Liver (tissue), 9 donors: ENCODE results near the gene ACSS1. TPM values are rescaled to one million over a fixed set of nuclear protein-coding genes. Genes with fewer than 3 reads are reported as not detected.

ENCODE experiments used
- DNase-seq: peaks from one replicate; pipeline ENCODE4 v3.0.0-alpha.2; 2017; ENCODE audit warnings: low spot score
- H3K27ac ChIP-seq, 2 donors: one replicate each; pipeline ENCODE4 v1.7.0; 2013; ENCODE audit warnings: inconsistent platforms in 2 of 2, low read length in 2 of 2, control low read depth in 1 of 2, low read depth in 1 of 2, mild to moderate bottlenecking in 1 of 2
- H3K27me3 ChIP-seq, 4 donors: one replicate each; pipeline versions ENCODE4 v1.6.1 to v1.7.0; 2013; ENCODE audit warnings: low read length in 3 of 4, inconsistent platforms in 1 of 4, mild to moderate bottlenecking in 1 of 4, moderate library complexity in 1 of 4; ENCODE audit not compliant: control insufficient read depth in 4 of 4, insufficient read depth in 4 of 4
- H3K36me3 ChIP-seq, 4 donors: one replicate each; pipeline versions ENCODE4 v1.6.1 to v1.7.0; 2013; ENCODE audit warnings: low read length in 3 of 4, mild to moderate bottlenecking in 3 of 4, low read depth in 1 of 4, moderate library complexity in 1 of 4; ENCODE audit not compliant: control insufficient read depth in 4 of 4, insufficient read depth in 3 of 4
- H3K4me1 ChIP-seq, 4 donors: one replicate each; pipeline versions ENCODE4 v1.6.1 to v1.7.0; 2013; ENCODE audit warnings: low read length in 3 of 4, mild to moderate bottlenecking in 3 of 4, moderate library complexity in 1 of 4; ENCODE audit not compliant: control insufficient read depth in 4 of 4, insufficient read depth in 4 of 4
- H3K4me3 ChIP-seq, 3 donors: one replicate each; pipeline versions ENCODE4 v1.6.1 to v1.7.0; 2013; ENCODE audit warnings: low read length in 3 of 3, control low read depth in 1 of 3, low read depth in 1 of 3, mild to moderate bottlenecking in 1 of 3
- H3K9ac ChIP-seq, 2 donors: one replicate each; pipeline ENCODE4 v1.7.0; 2013; ENCODE audit warnings: low read length in 2 of 2, mild to moderate bottlenecking in 2 of 2, moderate library complexity in 2 of 2, control low read depth in 1 of 2, low read depth in 1 of 2
- H3K9me3 ChIP-seq, 4 donors: one replicate each; pipeline versions ENCODE4 v1.6.1 to v1.7.0; 2013; ENCODE audit warnings: low read length in 3 of 4; ENCODE audit not compliant: control insufficient read depth in 4 of 4
- EGR1 ChIP-seq, 2 donors: IDR thresholded peaks; 2 replicates each; pipeline ENCODE4 v1.6.1; 2016 to 2018; ENCODE audit warnings: antibody characterized with exemption in 2 of 2, low read depth in 2 of 2
- FOXA1 ChIP-seq: IDR thresholded peaks from 2 replicates; pipeline ENCODE4 v1.6.1; 2016; ENCODE audit warnings: antibody characterized with exemption
- FOXA2 ChIP-seq: IDR thresholded peaks from 2 replicates; pipeline ENCODE4 v1.6.1; 2016; ENCODE audit warnings: antibody characterized with exemption
- GABPA ChIP-seq, 2 donors: IDR thresholded peaks in 1 of 2; conservative IDR thresholded peaks in 1 of 2; 2 replicates each; pipeline ENCODE4 v1.6.1; 2016; ENCODE audit warnings: antibody characterized with exemption in 2 of 2, mild to moderate bottlenecking in 1 of 2, moderate library complexity in 1 of 2
- HNF4A ChIP-seq, 2 donors: conservative IDR thresholded peaks; 2 replicates each; pipeline ENCODE4 v1.6.1; 2016; ENCODE audit warnings: antibody characterized with exemption in 2 of 2, mild to moderate bottlenecking in 2 of 2
- HNF4G ChIP-seq: IDR thresholded peaks from 2 replicates; pipeline ENCODE4 v1.6.1; 2016; ENCODE audit warnings: antibody characterized with exemption
- NR2F2 ChIP-seq: IDR thresholded peaks from 2 replicates; pipeline ENCODE4 v1.6.1; 2016; ENCODE audit warnings: antibody characterized with exemption
- RAD21 ChIP-seq, 2 donors: IDR thresholded peaks; 2 replicates each; pipeline ENCODE4 v1.6.1; 2016; ENCODE audit warnings: antibody characterized with exemption in 2 of 2, mild to moderate bottlenecking in 2 of 2
- RXRA ChIP-seq, 2 donors: IDR thresholded peaks; 2 replicates each; pipeline ENCODE4 v1.6.1; 2017 to 2018; ENCODE audit warnings: antibody characterized with exemption in 2 of 2, mild to moderate bottlenecking in 1 of 2
- SP1 ChIP-seq: IDR thresholded peaks from 2 replicates; pipeline ENCODE4 v1.6.1; 2018; ENCODE audit warnings: antibody characterized with exemption, mild to moderate bottlenecking
- TAF1 ChIP-seq: conservative IDR thresholded peaks from 2 replicates; pipeline ENCODE4 v1.6.1; 2016; ENCODE audit warnings: antibody characterized with exemption, mild to moderate bottlenecking
- YY1 ChIP-seq: IDR thresholded peaks from 2 replicates; pipeline ENCODE4 v1.6.1; 2016; ENCODE audit warnings: antibody characterized with exemption, mild to moderate bottlenecking
- WGBS: extraction: QIAGEN DNeasy Blood & Tissue Kit; methylation state at CpG from one replicate; pipeline ENCODE4 v1.1.7; 2013; 5-methylcytosine and 5-hydroxymethylcytosine counted together
- polyA plus RNA-seq, 2 donors: library from polyadenylated mRNA; stranded (reverse) in 1 of 2; unstranded in 1 of 2; fragments of 200-250 nt in 1 of 2; fragments of >200 nt in 1 of 2; fragmentation: Nextera tagmentation in 1 of 2; extraction: Ambion mirVana in 1 of 2; gene quantifications; one replicate each; pipeline versions ENCODE4 v1.2.1 to v1.2.3, GENCODE V29; 2013 to 2015
- total RNA-seq, 2 donors: library from RNA; depleted of rRNA; stranded (reverse); fragments of >200 nt; gene quantifications; one replicate each; pipeline ENCODE4 v1.2.3, GENCODE V29; 2014
- TF ChIP-seq, protein P1 (sequence below): IDR thresholded peaks from 2 replicates; pipeline ENCODE4 v1.6.1; 2016; ENCODE audit warnings: antibody characterized with exemption
- TF ChIP-seq, protein P2 (sequence below): IDR thresholded peaks from 2 replicates; pipeline ENCODE4 v1.6.1; 2016; ENCODE audit warnings: antibody characterized with exemption
- TF ChIP-seq, protein P3 (sequence below): IDR thresholded peaks from 2 replicates; pipeline ENCODE4 v1.6.1; 2016; ENCODE audit warnings: antibody characterized with exemption
- TF ChIP-seq, protein P4 (sequence below): IDR thresholded peaks from 2 replicates; pipeline ENCODE4 v1.6.1; 2016; ENCODE audit warnings: antibody characterized with exemption, mild to moderate bottlenecking
- TF ChIP-seq, protein P5 (sequence below): fragments of 150-350 bp; IDR thresholded peaks from 2 replicates; pipeline ENCODE4 v1.5.1; 2017; ENCODE audit warnings: improper control_type of control experiment, low read depth, low read length; ENCODE audit not compliant: missing input control
- donor health status: healthy.
- donor health status: healthy.
- donor health status: healthy.
- donor health status: healthy.
- donor health status: healthy.

ACSS1 gene
- total and polyA plus RNA-seq, 4 donors: 5.3 to 87.5 (median 22.1) TPM

DNA sequence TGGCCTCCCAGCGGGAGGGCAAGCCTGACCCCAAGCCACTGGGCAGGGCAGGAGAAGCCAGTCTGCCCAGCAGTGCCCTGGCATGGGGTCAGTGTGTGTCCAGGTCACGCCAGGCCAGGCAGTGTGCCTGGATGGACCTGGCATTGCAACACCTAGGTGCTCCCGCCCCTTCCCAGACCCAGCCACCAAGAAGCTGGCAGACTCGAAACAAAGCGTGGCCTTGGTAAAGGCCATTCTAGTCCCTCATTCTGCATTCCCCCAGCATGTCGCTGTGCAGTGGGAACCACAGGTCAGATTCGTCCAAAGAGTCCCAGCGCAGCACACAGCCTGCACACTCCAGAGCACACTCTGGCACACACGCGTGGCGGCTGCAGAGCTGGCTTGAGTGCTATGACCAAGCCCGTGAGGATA is 46.1 kb downstream of the ACSS1 start (continued):
- TF ChIP-seq, protein P1, sequence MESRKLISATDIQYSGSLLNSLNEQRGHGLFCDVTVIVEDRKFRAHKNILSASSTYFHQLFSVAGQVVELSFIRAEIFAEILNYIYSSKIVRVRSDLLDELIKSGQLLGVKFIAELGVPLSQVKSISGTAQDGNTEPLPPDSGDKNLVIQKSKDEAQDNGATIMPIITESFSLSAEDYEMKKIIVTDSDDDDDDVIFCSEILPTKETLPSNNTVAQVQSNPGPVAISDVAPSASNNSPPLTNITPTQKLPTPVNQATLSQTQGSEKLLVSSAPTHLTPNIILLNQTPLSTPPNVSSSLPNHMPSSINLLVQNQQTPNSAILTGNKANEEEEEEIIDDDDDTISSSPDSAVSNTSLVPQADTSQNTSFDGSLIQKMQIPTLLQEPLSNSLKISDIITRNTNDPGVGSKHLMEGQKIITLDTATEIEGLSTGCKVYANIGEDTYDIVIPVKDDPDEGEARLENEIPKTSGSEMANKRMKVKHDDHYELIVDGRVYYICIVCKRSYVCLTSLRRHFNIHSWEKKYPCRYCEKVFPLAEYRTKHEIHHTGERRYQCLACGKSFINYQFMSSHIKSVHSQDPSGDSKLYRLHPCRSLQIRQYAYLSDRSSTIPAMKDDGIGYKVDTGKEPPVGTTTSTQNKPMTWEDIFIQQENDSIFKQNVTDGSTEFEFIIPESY: no peak

DNA sequence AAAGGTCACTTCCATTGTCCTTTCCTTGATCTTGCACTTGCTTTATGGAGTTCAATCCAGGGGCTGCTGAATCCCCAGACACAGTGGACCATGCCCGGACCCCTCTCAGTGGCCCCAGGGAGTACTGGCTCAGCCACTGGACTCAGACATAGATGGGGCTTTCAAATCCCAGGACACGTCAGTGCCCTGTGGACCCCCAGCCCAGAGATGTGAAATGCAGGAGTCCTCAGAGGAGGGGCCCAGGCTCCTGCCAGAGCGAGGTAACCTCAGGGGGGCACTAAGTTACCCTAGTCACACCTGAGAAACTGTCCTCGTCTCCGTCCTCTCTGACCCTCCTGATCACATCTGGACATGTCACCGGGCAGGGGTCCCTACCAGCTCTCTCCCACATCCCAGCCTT is 46.7 kb downstream of the ACSS1 start:
- no peaks in the 10 kb centered on the region for H3K27me3 ChIP-seq
- H3K9me3 ChIP-seq: no peaks in the 10 kb centered on the region
- no peak overlapping the region for H3K4me3 ChIP-seq
- 83% methylated on average over 6 of the region's 6 CpGs for WGBS
- no peak for DNase-seq
- no peaks in the 10 kb centered on the region for H3K36me3 ChIP-seq
- TF ChIP-seq NR2F2 (no peak), YY1 (no peak), SP1 (no peak), HNF4A (conservative IDR thresholded peaks at IDR 0.05) (no peak), EGR1 (IDR thresholded peaks at IDR 0.05; ENCODE audit: low read depth in 2 of 2) (no peak), RXRA (IDR thresholded peaks at IDR 0.05) (no peak), GABPA (IDR thresholded peaks at IDR 0.05 in 1 of 2, conservative IDR thresholded peaks at IDR 0.05 in 1 of 2) (no peak), TAF1 (no peak), HNF4G (no peak), FOXA1 (no peak), RAD21 (IDR thresholded peaks at IDR 0.05) (no peak), FOXA2 (no peak)
- TF ChIP-seq, protein P1: no peak
- TF ChIP-seq, protein P2, sequence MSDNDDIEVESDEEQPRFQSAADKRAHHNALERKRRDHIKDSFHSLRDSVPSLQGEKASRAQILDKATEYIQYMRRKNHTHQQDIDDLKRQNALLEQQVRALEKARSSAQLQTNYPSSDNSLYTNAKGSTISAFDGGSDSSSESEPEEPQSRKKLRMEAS: no peak
- TF ChIP-seq, protein P3, sequence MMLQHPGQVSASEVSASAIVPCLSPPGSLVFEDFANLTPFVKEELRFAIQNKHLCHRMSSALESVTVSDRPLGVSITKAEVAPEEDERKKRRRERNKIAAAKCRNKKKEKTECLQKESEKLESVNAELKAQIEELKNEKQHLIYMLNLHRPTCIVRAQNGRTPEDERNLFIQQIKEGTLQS: no peak
- TF ChIP-seq, protein P4, sequence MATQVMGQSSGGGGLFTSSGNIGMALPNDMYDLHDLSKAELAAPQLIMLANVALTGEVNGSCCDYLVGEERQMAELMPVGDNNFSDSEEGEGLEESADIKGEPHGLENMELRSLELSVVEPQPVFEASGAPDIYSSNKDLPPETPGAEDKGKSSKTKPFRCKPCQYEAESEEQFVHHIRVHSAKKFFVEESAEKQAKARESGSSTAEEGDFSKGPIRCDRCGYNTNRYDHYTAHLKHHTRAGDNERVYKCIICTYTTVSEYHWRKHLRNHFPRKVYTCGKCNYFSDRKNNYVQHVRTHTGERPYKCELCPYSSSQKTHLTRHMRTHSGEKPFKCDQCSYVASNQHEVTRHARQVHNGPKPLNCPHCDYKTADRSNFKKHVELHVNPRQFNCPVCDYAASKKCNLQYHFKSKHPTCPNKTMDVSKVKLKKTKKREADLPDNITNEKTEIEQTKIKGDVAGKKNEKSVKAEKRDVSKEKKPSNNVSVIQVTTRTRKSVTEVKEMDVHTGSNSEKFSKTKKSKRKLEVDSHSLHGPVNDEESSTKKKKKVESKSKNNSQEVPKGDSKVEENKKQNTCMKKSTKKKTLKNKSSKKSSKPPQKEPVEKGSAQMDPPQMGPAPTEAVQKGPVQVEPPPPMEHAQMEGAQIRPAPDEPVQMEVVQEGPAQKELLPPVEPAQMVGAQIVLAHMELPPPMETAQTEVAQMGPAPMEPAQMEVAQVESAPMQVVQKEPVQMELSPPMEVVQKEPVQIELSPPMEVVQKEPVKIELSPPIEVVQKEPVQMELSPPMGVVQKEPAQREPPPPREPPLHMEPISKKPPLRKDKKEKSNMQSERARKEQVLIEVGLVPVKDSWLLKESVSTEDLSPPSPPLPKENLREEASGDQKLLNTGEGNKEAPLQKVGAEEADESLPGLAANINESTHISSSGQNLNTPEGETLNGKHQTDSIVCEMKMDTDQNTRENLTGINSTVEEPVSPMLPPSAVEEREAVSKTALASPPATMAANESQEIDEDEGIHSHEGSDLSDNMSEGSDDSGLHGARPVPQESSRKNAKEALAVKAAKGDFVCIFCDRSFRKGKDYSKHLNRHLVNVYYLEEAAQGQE: no peak
- TF ChIP-seq, protein P5, sequence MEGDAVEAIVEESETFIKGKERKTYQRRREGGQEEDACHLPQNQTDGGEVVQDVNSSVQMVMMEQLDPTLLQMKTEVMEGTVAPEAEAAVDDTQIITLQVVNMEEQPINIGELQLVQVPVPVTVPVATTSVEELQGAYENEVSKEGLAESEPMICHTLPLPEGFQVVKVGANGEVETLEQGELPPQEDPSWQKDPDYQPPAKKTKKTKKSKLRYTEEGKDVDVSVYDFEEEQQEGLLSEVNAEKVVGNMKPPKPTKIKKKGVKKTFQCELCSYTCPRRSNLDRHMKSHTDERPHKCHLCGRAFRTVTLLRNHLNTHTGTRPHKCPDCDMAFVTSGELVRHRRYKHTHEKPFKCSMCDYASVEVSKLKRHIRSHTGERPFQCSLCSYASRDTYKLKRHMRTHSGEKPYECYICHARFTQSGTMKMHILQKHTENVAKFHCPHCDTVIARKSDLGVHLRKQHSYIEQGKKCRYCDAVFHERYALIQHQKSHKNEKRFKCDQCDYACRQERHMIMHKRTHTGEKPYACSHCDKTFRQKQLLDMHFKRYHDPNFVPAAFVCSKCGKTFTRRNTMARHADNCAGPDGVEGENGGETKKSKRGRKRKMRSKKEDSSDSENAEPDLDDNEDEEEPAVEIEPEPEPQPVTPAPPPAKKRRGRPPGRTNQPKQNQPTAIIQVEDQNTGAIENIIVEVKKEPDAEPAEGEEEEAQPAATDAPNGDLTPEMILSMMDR: no peak
- H3K27ac ChIP-seq: no peak overlapping the region
- H3K4me1 ChIP-seq: peaks cover 9 to 38% (median 29%) of the 10 kb centered on the region in 4 donors
- H3K9ac ChIP-seq: no peak overlapping the region
